Measurements from ENCODE around the gene ESRRA.
A peak's percentile ranks its signal among the peaks of the same experiment; 100 is the strongest.

The ESRRA gene

GRCh38 chr11:64334764-64335735 lies 29.7 kb downstream of the ESRRA start:
- peak; percentile 64 to 76 for DNase-seq

GRCh38 chr11:64337538-64338249 lies 32.4 kb downstream of the ESRRA start:
- no peak for DNase-seq

- no peak for DNase-seq
Observed at GRCh38 chr11:64338716-64339115, 33.4 kb downstream of the ESRRA start.

GRCh38 chr11:64339286-64339685 lies 34.0 kb downstream of the ESRRA start:
- no peak for DNase-seq

- DNase-seq = peak; percentile 48 to 56
Observed at GRCh38 chr11:64339754-64340408, 34.6 kb downstream of the ESRRA start, which contains the start of gene CCDC88B. CCDC88B (plus strand) TSS chr11:64340204; CDS start chr11:64340267, 63 bp downstream.

- peak in 1 of 2 donors; percentile 43 for DNase-seq
Observed at GRCh38 chr11:64340671-64341335, 35.5 kb downstream of the ESRRA start.

GRCh38 chr11:64341429-64341828 lies 36.1 kb downstream of the ESRRA start:
- DNase-seq = no peak

GRCh38 chr11:64341851-64342791 lies 36.8 kb downstream of the ESRRA start:
- DNase-seq = peak; percentile 83 to 91

- no peak for DNase-seq
Observed at GRCh38 chr11:64342869-64343745, 37.8 kb downstream of the ESRRA start.

- no peak for DNase-seq
Observed at GRCh38 chr11:64343767-64344559, 38.6 kb downstream of the ESRRA start.

GRCh38 chr11:64344787-64345186 lies 39.5 kb downstream of the ESRRA start:
- DNase-seq = no peak

- no peak for DNase-seq
Observed at GRCh38 chr11:64347193-64347867, 42.0 kb downstream of the ESRRA start.

GRCh38 chr11:64348383-64349024 lies 43.2 kb downstream of the ESRRA start:
- no peak for DNase-seq

- DNase-seq = no peak
Observed at GRCh38 chr11:64349025-64349387, 43.7 kb downstream of the ESRRA start.

- no peak for DNase-seq
Observed at GRCh38 chr11:64349404-64349803, 44.1 kb downstream of the ESRRA start.

GRCh38 chr11:64351136-64351631 lies 45.9 kb downstream of the ESRRA start:
- DNase-seq = no peak

GRCh38 chr11:64352099-64352994 lies 47.0 kb downstream of the ESRRA start:
- DNase-seq = no peak

Measured in inflammatory macrophage treated with lipopolysaccharide for 1 hour (primary cell).